Measurements from ENCODE around the gene EXOSC7. TPM values are rescaled to one million over a fixed set of nuclear protein-coding genes. Genes with fewer than 3 reads are reported as not detected.

The EXOSC7 gene
- total and polyA plus RNA-seq, 2 donors (not counting 3 experiments of a cell fraction or from before 2014, with no cell fraction given), result 44.5 to 53.8 TPM

DNA sequence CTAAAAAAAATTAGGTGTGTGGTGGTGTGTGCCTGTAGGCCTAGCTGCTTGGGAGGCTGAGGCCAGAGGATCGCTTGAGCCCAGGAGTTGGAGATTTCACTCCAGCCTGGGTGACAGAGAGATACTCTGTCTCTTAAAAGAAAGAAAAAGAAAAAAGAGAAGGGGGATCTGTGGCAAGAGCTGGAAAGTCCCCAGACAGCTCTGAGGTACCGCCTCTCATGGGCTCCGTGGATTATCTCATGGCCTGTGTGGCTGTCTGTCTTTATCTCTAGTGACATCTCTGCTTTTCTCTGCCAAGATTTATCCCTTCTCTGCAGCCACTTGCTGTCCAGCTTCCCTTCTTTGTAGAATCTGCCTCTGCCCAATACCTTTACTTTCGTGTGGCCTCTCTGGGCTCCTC is 5.7 kb downstream of the EXOSC7 start:
- Histone ChIP-seq H4K20me1 (replicated peaks; ENCODE audit: control insufficient read depth, extremely low read depth, insufficient read depth, low read length) (no peaks in the 10 kb centered on the region), H3K27me3 (ENCODE audit: control insufficient read depth in 2 of 2, insufficient read depth in 2 of 2, low read length in 2 of 2) (no peaks in the 10 kb centered on the region), H3K4me2 (ENCODE audit: insufficient read depth, low read length) (no peak overlapping the region), H3K36me3 (ENCODE audit: control insufficient read depth in 2 of 2, extremely low read depth in 1 of 2, insufficient read depth in 2 of 2, low read length in 2 of 2) (no peaks in the 10 kb centered on the region), H3K27ac (ENCODE audit: insufficient read depth, low read depth, low read length) (no peak overlapping the region), H3K4me1 (ENCODE audit: control insufficient read depth, extremely low read depth, insufficient read depth, low read length) (peaks cover 7% of the 10 kb centered on the region), H2AFZ (ENCODE audit: low read depth, low read length) (no peak overlapping the region), H3K9ac (replicated peaks; ENCODE audit: extremely low read depth, insufficient read depth, low read length) (no peak overlapping the region), H3K9me3 (replicated peaks; ENCODE audit: control insufficient read depth, insufficient read depth, low read length) (no peaks in the 10 kb centered on the region), H3K79me2 (ENCODE audit: control insufficient read depth, insufficient read depth, low read length) (peaks cover 78% of the 10 kb centered on the region), H3K4me3 (replicated peaks in 1 of 3; ENCODE audit: insufficient read depth in 1 of 3, low read depth in 1 of 3, low read length in 3 of 3) (no peak overlapping the region), H3K9me1 (replicated peaks; ENCODE audit: control insufficient read depth, extremely low read depth, insufficient read depth, low read length) (no peaks in the 10 kb centered on the region)
- no TSS peak for BruUV-seq (replicated peaks)
- DNase-seq (ENCODE audit: low read depth, low spot score) (no peak), FAIRE-seq (no peak)
- dilution Hi-C loops (cut with MboI; ENCODE audit: extremely low pct_ligation_motif_present, low sequenced_read_pairs) (no loop called here), intact Hi-C loops (cut with micrococcal nuclease) (no loop called here)
- TF ChIP-seq JUN (IDR thresholded peaks at IDR 0.05; ENCODE audit: borderline replicate concordance, insufficient read depth, insufficient read length, low read depth) (no peak), POLR2AphosphoS5 (IDR thresholded peaks at IDR 0.05; ENCODE audit: insufficient read depth, low read depth, low read length) (no peak), FOS (IDR thresholded peaks at IDR 0.05; ENCODE audit: borderline replicate concordance, insufficient read depth, low read length) (no peak), POLR2A (IDR thresholded peaks at IDR 0.05; ENCODE audit: low read depth, low read length) (no peak), MYC (IDR thresholded peaks at IDR 0.05; ENCODE audit: low read depth, low read length) (no peak), EZH2 (IDR thresholded peaks at IDR 0.05; ENCODE audit: borderline replicate concordance, low read depth, low read length, severe bottlenecking) (no peak)
- TF ChIP-seq, protein P1, sequence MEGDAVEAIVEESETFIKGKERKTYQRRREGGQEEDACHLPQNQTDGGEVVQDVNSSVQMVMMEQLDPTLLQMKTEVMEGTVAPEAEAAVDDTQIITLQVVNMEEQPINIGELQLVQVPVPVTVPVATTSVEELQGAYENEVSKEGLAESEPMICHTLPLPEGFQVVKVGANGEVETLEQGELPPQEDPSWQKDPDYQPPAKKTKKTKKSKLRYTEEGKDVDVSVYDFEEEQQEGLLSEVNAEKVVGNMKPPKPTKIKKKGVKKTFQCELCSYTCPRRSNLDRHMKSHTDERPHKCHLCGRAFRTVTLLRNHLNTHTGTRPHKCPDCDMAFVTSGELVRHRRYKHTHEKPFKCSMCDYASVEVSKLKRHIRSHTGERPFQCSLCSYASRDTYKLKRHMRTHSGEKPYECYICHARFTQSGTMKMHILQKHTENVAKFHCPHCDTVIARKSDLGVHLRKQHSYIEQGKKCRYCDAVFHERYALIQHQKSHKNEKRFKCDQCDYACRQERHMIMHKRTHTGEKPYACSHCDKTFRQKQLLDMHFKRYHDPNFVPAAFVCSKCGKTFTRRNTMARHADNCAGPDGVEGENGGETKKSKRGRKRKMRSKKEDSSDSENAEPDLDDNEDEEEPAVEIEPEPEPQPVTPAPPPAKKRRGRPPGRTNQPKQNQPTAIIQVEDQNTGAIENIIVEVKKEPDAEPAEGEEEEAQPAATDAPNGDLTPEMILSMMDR (IDR thresholded peaks at IDR 0.05; ENCODE audit: extremely low read depth in 1 of 2, insufficient read depth in 1 of 2, low read depth in 1 of 2, low read length in 2 of 2), result no peak
- TF ChIP-seq, protein P2, sequence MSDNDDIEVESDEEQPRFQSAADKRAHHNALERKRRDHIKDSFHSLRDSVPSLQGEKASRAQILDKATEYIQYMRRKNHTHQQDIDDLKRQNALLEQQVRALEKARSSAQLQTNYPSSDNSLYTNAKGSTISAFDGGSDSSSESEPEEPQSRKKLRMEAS (IDR thresholded peaks at IDR 0.05; ENCODE audit: insufficient read depth, insufficient read length), result no peak
- ChIA-PET CTCF (interaction anchor here (4.9 kb wide), 1 partner anchor 11 kb away, joined by 18 read pairs; no protein-coding TSS in a partner anchor), POLR2A (no interaction called here)

Data from endothelial cell of umbilical vein (primary cell).